GM21423 (cell line): ENCODE data around the gene OR2T6.
A peak's percentile ranks its signal among the peaks of the same experiment; 100 is the strongest.
"Not testable (repeated sequence)": the region's sequence is repeated elsewhere in the genome, so short reads cannot be mapped to it uniquely, and the experiment has no call there.

ENCODE experiments used
- ATAC-seq: cut with Tn5 transposase; IDR thresholded peaks from one replicate; pipeline ENCODE4 v1.9.1; 2021; ENCODE audit warnings: mild to moderate bottlenecking, moderate library complexity; ENCODE audit not compliant: unreplicated experiment

Gene OR2T6

GRCh38 chr1:248375446-248375845, at the start of gene OR2T6:
OR2T6 (plus strand) TSS chr1:248375746; CDS start chr1:248387609, 11,863 bp downstream.
- no peak for ATAC-seq

- no peak for ATAC-seq
Measured at GRCh38 chr1:248343451-248343850, 32.1 kb upstream of the OR2T6 start.

GRCh38 chr1:248348475-248348874, 27.1 kb upstream of the OR2T6 start, which contains the start of gene OR14C36:
OR14C36 (plus strand) TSS chr1:248348775; CDS start chr1:248348775, 0 bp downstream.
- no peak for ATAC-seq

GRCh38 chr1:248359415-248359814, 16.1 kb upstream of the OR2T6 start:
- no peak for ATAC-seq

- ATAC-seq, result no peak
Measured at GRCh38 chr1:248361121-248361715, 14.3 kb upstream of the OR2T6 start, which contains the start of gene OR2T4. OR2T4 (plus strand) TSS chr1:248361665; CDS start chr1:248361665, 0 bp downstream.

GRCh38 chr1:248366609-248367008, 8.9 kb upstream of the OR2T6 start:
- no peak for ATAC-seq

- no peak for ATAC-seq
Measured at GRCh38 chr1:248372394-248372793, 3.2 kb upstream of the OR2T6 start.

GRCh38 chr1:248373761-248374160, 1.8 kb upstream of the OR2T6 start:
- no peak for ATAC-seq

GRCh38 chr1:248376916-248377315, 1.4 kb downstream of the OR2T6 start:
- no peak for ATAC-seq

- no peak for ATAC-seq
Measured at GRCh38 chr1:248380854-248381253, 5.3 kb downstream of the OR2T6 start.

- ATAC-seq, result no peak
Measured at GRCh38 chr1:248388426-248388825, 12.9 kb downstream of the OR2T6 start.

- ATAC-seq, result no peak
Measured at GRCh38 chr1:248393050-248393449, 17.5 kb downstream of the OR2T6 start.

- ATAC-seq, result no peak
Measured at GRCh38 chr1:248402748-248403147, 27.2 kb downstream of the OR2T6 start, which contains the start of gene OR2T1. OR2T1 (plus strand) TSS chr1:248403048; CDS start chr1:248406148, 3,100 bp downstream.

GRCh38 chr1:248404024-248404423, 28.5 kb downstream of the OR2T6 start:
- no peak for ATAC-seq

- ATAC-seq, result no peak
Measured at GRCh38 chr1:248406721-248407692, 31.5 kb downstream of the OR2T6 start.

GRCh38 chr1:248416226-248416625, 40.7 kb downstream of the OR2T6 start:
- ATAC-seq, result no peak

- no peak for ATAC-seq
Measured at GRCh38 chr1:248417854-248418253, 42.3 kb downstream of the OR2T6 start.

- ATAC-seq, result no peak
Measured at GRCh38 chr1:248421384-248421783, 45.8 kb downstream of the OR2T6 start.

- ATAC-seq, result peak; percentile 60
Measured at GRCh38 chr1:248427526-248428191, 52.1 kb downstream of the OR2T6 start.

- peak; percentile 95 for ATAC-seq
Measured at GRCh38 chr1:248428192-248428533, 52.6 kb downstream of the OR2T6 start.

- ATAC-seq, result not testable (repeated sequence)
Measured at GRCh38 chr1:248431683-248432082, 56.1 kb downstream of the OR2T6 start.
